Spleen (tissue), 11 donors: Measurements from ENCODE around the gene TOMM40L. TPM values are rescaled to one million over a fixed set of nuclear protein-coding genes. Genes with fewer than 3 reads are reported as not detected.

Source experiments
- DNase-seq: peaks from one replicate; pipeline ENCODE4 v3.0.0-alpha.2; 2020
- H3K27ac ChIP-seq, 8 donors: fragments of 200-600 bp; sonication (generic) in 7 of 8; 1 replicate in 4 of 8; 2 replicates in 4 of 8; pipeline versions ENCODE4 v1.5.0 to v1.8.0; 2016 to 2021; ENCODE audit warnings: inconsistent platforms in 4 of 8, mild to moderate bottlenecking in 4 of 8, moderate library complexity in 1 of 8
- H3K27me3 ChIP-seq, 7 donors: fragments of 200-600 bp; sonication (generic) in 6 of 7; replicated peaks in 1 of 7; 1 replicate in 4 of 7; 2 replicates in 3 of 7; pipeline versions ENCODE4 v1.5.0 to v1.8.0; 2016 to 2021; ENCODE audit warnings: inconsistent platforms in 3 of 7, mild to moderate bottlenecking in 1 of 7
- H3K36me3 ChIP-seq, 6 donors: fragments of 200-600 bp; sonication (generic) in 5 of 6; 1 replicate in 4 of 6; 2 replicates in 2 of 6; pipeline versions ENCODE4 v1.5.0 to v1.8.0; 2016 to 2021; ENCODE audit warnings: inconsistent platforms in 2 of 6
- H3K4me1 ChIP-seq, 6 donors: fragments of 200-600 bp; sonication (generic) in 5 of 6; 1 replicate in 3 of 6; 2 replicates in 3 of 6; pipeline versions ENCODE4 v1.5.0 to v1.8.0; 2016 to 2021; ENCODE audit warnings: inconsistent platforms in 3 of 6
- H3K4me3 ChIP-seq, 8 donors: fragments of 200-600 bp; sonication (generic) in 7 of 8; 1 replicate in 4 of 8; 2 replicates in 4 of 8; pipeline versions ENCODE4 v1.5.0 to v1.8.0; 2016 to 2021; ENCODE audit warnings: inconsistent platforms in 4 of 8, mild to moderate bottlenecking in 4 of 8, moderate library complexity in 2 of 8
- H3K9me3 ChIP-seq, 8 donors: fragments of 200-600 bp; sonication (generic) in 7 of 8; 1 replicate in 4 of 8; 2 replicates in 4 of 8; pipeline versions ENCODE4 v1.5.0 to v1.8.0; 2016 to 2021; ENCODE audit warnings: inconsistent platforms in 4 of 8
- CTCF ChIP-seq, 11 experiments: fragments of 200-600 bp in 7 of 11; fragments of 450-650 bp in 4 of 11; sonication (generic) in 4 of 11; IDR thresholded peaks in 8 of 11; conservative IDR thresholded peaks in 3 of 11; 1 replicate in 7 of 11; 2 replicates in 4 of 11; pipeline versions ENCODE4 v1.4.0 to v1.8.0; 2016 to 2021; ENCODE audit warnings: antibody characterized with exemption in 11 of 11, inconsistent platforms in 4 of 11, mild to moderate bottlenecking in 1 of 11
- POLR2A ChIP-seq, 3 donors: fragments of 450-650 bp; IDR thresholded peaks; one replicate each; pipeline ENCODE4 v1.5.1; 2017; ENCODE audit warnings: antibody characterized with exemption in 3 of 3, mild to moderate bottlenecking in 1 of 3
- POLR2AphosphoS5 ChIP-seq, 3 donors: sonication (generic); formaldehyde crosslinking; IDR thresholded peaks; one replicate each; pipeline ENCODE4 v1.5.1; 2017; ENCODE audit warnings: antibody characterized with exemption in 3 of 3
- WGBS, 5 donors: extraction: QIAGEN DNeasy Blood & Tissue Kit in 3 of 5; methylation state at CpG; one replicate each; pipeline versions ENCODE4 v1.1.5 to v1.1.7; 2013 to 2018; 5-methylcytosine and 5-hydroxymethylcytosine counted together
- intact Hi-C: fragments of 100-400 bp; cut with DNase I; formaldehyde crosslinking; loops from one replicate; pipeline ENCODE4 v1.15.0; 2023; ENCODE audit warnings: low total_unique reads
- polyA plus RNA-seq, 3 donors: library from polyadenylated mRNA; stranded (reverse); fragments of 200-250 nt; gene quantifications; one replicate each; pipeline ENCODE4 v1.2.1, GENCODE V29; 2013
- total RNA-seq, 7 donors: library from RNA; depleted of rRNA in 3 of 7; stranded (reverse); fragments of >200 nt in 3 of 7; fragmentation: NEBNext Ultra II Directional in 4 of 7; extraction: Animal tissue kit (Norgen Biotek cat#: 25700) in 4 of 7; gene quantifications; one replicate each; pipeline versions ENCODE4 v1.1.0 to v1.2.1, GENCODE V29; 2016 to 2021
- donor health status: healthy with polysubstance abuse.
- donor health status: DM: no; HTN: no; CAD: no; lungs with moderate emphysema.
- donor health status: DM: no; HTN: no; CAD: no.
- donor health status: Bipolar disorder and iron deficiency.
- donor health status: healthy.
- donor health status: DM: no; HTN: no; CAD: no.
- donor health status: DM: yes; HTN: yes; CAD: no.

TOMM40L gene
- total and polyA plus RNA-seq, 10 donors = 6.2 to 15.3 (median 9.5) TPM

GRCh38 chr1:161198897-161199431 lies 26.9 kb upstream of the TOMM40L start, which contains the start of gene ADAMTS4:
TSS of gene ADAMTS4 (minus strand) at chr1:161199054. CDS start at chr1:161198627, 427 bp downstream.
- peak within 1 kb of the TSS; percentile 5 to 62 (median 22) for H3K4me3 ChIP-seq
- H3K27ac ChIP-seq = peak within 1 kb of the TSS; percentile 48 to 97 (median 94)
- TF ChIP-seq CTCF (IDR thresholded peaks at IDR 0.05 in 8 of 11, conservative IDR thresholded peaks at IDR 0.05 in 3 of 11) = no peak
- no peak for TF ChIP-seq POLR2A (IDR thresholded peaks at IDR 0.05)
- peak in 2 of 3 donors; percentile 45 to 87 for TF ChIP-seq POLR2AphosphoS5 (IDR thresholded peaks at IDR 0.05)
- H3K9me3 ChIP-seq = no peaks in the 10 kb centered on the region
- intact Hi-C loops = no loop called here
- DNase-seq = peak; percentile 47
- H3K4me1 ChIP-seq = peaks cover 57 to 97% (median 88%) of the 10 kb centered on the region in 6 donors
- 61 to 91% (median 70%) methylated on average over 11 of the region's 11 CpGs for WGBS, 5 donors
- peaks cover 0 to 8% (median 2%) of the 10 kb centered on the region in 6 donors for H3K36me3 ChIP-seq
- H3K27me3 ChIP-seq = no peaks in the 10 kb centered on the region

GRCh38 chr1:161199506-161200139 lies 26.2 kb upstream of the TOMM40L start:
- peaks cover 51 to 97% (median 88%) of the 10 kb centered on the region in 6 donors for H3K4me1 ChIP-seq
- peak overlapping the region; percentile 48 to 97 (median 94) for H3K27ac ChIP-seq
- TF ChIP-seq POLR2A (IDR thresholded peaks at IDR 0.05) (no peak), CTCF (IDR thresholded peaks at IDR 0.05 in 8 of 11, conservative IDR thresholded peaks at IDR 0.05 in 3 of 11) (no peak), POLR2AphosphoS5 (IDR thresholded peaks at IDR 0.05) (no peak)
- H3K36me3 ChIP-seq = peaks cover 0 to 15% (median 2%) of the 10 kb centered on the region in 6 donors
- intact Hi-C loops = no loop called here
- peak; percentile 53 for DNase-seq
- 51 to 69% (median 61%) methylated on average over 5 of the region's 5 CpGs for WGBS, 5 donors
- H3K9me3 ChIP-seq = no peaks in the 10 kb centered on the region
- H3K4me3 ChIP-seq = no peak overlapping the region
- no peaks in the 10 kb centered on the region for H3K27me3 ChIP-seq

- TF ChIP-seq CTCF (IDR thresholded peaks at IDR 0.05 in 8 of 11, conservative IDR thresholded peaks at IDR 0.05 in 3 of 11) = no peak
- TF ChIP-seq POLR2AphosphoS5 (IDR thresholded peaks at IDR 0.05) = no peak
- no peak for TF ChIP-seq POLR2A (IDR thresholded peaks at IDR 0.05)
- Histone ChIP-seq H3K4me1 (peaks cover 52 to 97% (median 88%) of the 10 kb centered on the region in 6 donors), H3K27me3 (no peaks in the 10 kb centered on the region), H3K27ac (peak overlapping the region; percentile 93 to 97 (median 95)), H3K4me3 (peak overlapping the region in 1 of 8 donors; percentile 83), H3K36me3 (peaks cover 0 to 24% (median 6%) of the 10 kb centered on the region in 6 donors), H3K9me3 (no peaks in the 10 kb centered on the region)
- 37 to 65% (median 42%) methylated on average over 5 of the region's 5 CpGs for WGBS, 5 donors
- DNase-seq = peak; percentile 77
- intact Hi-C loops = no loop called here
These were observed 25.4 kb upstream of the TOMM40L start for GRCh38 chr1:161200421-161200991.
